Measurements from ENCODE around the gene BICDL1.

DNA sequence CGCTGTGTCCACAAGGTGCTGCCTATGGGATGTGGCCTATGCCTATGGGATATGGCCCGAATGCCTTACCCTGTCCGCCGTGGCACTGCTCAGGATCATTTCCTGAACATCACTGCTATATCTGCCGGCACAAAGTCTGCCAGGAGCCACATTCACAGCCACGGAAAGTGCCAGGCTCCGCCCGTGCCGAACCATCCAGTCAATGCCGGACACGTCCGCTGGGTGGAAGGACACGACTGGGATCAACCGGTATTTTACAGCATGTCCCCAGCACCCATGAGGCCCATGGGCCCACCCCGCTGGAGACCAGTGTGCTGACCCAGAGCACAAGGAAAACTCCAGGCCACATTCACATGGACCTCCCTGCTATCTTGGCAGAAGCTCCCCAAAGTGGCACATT is 142.1 kb downstream of the BICDL1 start:
- no peak for TF ChIP-seq POLR2A (IDR thresholded peaks at IDR 0.05)
- TF ChIP-seq, protein P1, sequence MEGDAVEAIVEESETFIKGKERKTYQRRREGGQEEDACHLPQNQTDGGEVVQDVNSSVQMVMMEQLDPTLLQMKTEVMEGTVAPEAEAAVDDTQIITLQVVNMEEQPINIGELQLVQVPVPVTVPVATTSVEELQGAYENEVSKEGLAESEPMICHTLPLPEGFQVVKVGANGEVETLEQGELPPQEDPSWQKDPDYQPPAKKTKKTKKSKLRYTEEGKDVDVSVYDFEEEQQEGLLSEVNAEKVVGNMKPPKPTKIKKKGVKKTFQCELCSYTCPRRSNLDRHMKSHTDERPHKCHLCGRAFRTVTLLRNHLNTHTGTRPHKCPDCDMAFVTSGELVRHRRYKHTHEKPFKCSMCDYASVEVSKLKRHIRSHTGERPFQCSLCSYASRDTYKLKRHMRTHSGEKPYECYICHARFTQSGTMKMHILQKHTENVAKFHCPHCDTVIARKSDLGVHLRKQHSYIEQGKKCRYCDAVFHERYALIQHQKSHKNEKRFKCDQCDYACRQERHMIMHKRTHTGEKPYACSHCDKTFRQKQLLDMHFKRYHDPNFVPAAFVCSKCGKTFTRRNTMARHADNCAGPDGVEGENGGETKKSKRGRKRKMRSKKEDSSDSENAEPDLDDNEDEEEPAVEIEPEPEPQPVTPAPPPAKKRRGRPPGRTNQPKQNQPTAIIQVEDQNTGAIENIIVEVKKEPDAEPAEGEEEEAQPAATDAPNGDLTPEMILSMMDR (IDR thresholded peaks at IDR 0.05): no peak
- no peak for TF ChIP-seq POLR2AphosphoS5 (IDR thresholded peaks at IDR 0.05; ENCODE audit: insufficient read depth in 1 of 2, low read depth in 1 of 2)

Measured in vagina (tissue), 2 donors.